Naive thymus-derived CD8-positive, alpha-beta T cell (primary cell): ENCODE results near the gene SH3BP2. TPM values are rescaled to one million over a fixed set of nuclear protein-coding genes. Genes with fewer than 3 reads are reported as not detected.
A peak's percentile ranks its signal among the peaks of the same experiment; 100 is the strongest.

ENCODE experiments used
- ATAC-seq, 2 donors: fragments of 150-1000 bp; cut with Tn5 transposase in 1 of 2; sonication (Bioruptor Pico), chemical (Tn5 transposase) in 1 of 2; 1 replicate in 1 of 2; 2 replicates in 1 of 2; pipeline ENCODE4 v1.10.0; 2021; ENCODE audit warnings: mild to moderate bottlenecking in 2 of 2, moderate library complexity in 2 of 2
- POLR2A ChIA-PET: fragments of 350-600 bp; sonication (Branson Sonifier 250); formaldehyde crosslinking; loops from one replicate; lab custom pipeline; 2021; ENCODE audit warnings: antibody characterized with exemption; lab: Charles Lee
- DNase-seq, 10 donors: peaks; one replicate each; pipeline versions ENCODE4 v3.0.0 to v3.0.0-alpha.2; 2020 to 2022
- H3K27ac Mint-ChIP-seq, 10 donors: one replicate each; pipeline ENCODE4 v1.8.0; 2020 to 2022; ENCODE audit warnings: mild to moderate bottlenecking in 10 of 10, mixed read lengths in 10 of 10, moderate library complexity in 4 of 10, inconsistent platforms in 1 of 10
- H3K27me3 Mint-ChIP-seq, 5 donors: one replicate each; pipeline ENCODE4 v1.8.0; 2021 to 2022; ENCODE audit warnings: mixed read lengths in 5 of 5
- H3K36me3 Mint-ChIP-seq, 3 donors: one replicate each; pipeline ENCODE4 v1.8.0; 2020 to 2022; ENCODE audit warnings: mixed read lengths in 3 of 3, mild to moderate bottlenecking in 2 of 3, inconsistent platforms in 1 of 3
- H3K4me1 Mint-ChIP-seq, 4 donors: one replicate each; pipeline ENCODE4 v1.8.0; 2021 to 2022; ENCODE audit warnings: mixed read lengths in 4 of 4
- H3K4me3 Mint-ChIP-seq, 10 donors: one replicate each; pipeline ENCODE4 v1.8.0; 2020 to 2022; ENCODE audit warnings: mild to moderate bottlenecking in 10 of 10, mixed read lengths in 10 of 10, moderate library complexity in 6 of 10, inconsistent platforms in 1 of 10
- H3K9me3 Mint-ChIP-seq, 9 donors: one replicate each; pipeline ENCODE4 v1.8.0; 2020 to 2022; ENCODE audit warnings: mixed read lengths in 9 of 9, mild to moderate bottlenecking in 3 of 9, inconsistent platforms in 1 of 9, moderate library complexity in 1 of 9
- polyA plus RNA-seq, 3 donors: library from polyadenylated mRNA; unstranded; fragments of 300-500 nt; fragmentation: Illumina TruSeq; gene quantifications; one replicate each; pipeline ENCODE4 v1.2.3, GENCODE V29; 2021
- total RNA-seq, 8 experiments: library from RNA in 2 of 8; stranded (reverse) in 2 of 8; gene quantifications; one replicate each; pipeline ENCODE4 v1.2.3 and lab custom pipeline; 2021 to 2026

SH3BP2 gene
- total and polyA plus RNA-seq, 5 experiments from 2014 or later = 4.8 to 28.3 (median 10.8) TPM

DNA sequence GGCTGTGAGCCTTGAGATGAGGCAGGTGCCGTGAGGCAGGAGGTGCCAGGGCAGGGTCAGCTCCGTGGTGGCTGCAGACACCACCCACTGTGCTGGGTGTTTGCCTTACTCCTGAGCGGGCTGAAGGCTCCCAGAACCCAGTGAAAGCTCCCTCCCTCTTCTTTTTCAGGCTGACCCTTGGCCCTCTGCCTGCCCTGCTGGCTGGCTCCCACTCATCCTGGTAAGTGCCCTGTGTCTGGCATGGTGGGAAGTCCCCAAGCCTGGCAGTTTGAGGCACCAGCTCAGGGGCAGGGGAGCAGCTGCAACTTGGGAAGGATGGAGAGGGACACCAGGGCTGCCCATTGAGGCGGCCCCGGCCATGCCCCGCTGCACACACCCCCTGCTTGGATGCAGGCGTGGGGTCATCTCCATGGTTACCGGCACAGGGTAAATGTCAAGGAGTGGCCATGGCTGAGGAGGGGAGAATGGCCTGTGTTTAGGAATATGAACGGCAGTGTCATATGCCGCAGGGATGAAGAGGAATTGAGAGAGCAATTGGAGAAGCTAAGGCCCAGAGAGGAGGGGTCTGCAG, 16.8 kb downstream of the SH3BP2 start:
- Mint-ChIP-seq H3K4me1 (peaks cover 28 to 73% (median 42%) of the 10 kb centered on the region in 4 donors), H3K9me3 (no peaks in the 10 kb centered on the region), H3K27ac (peak overlapping the region in 5 of 10 donors; percentile 15 to 72 (median 44)), H3K27me3 (no peaks in the 10 kb centered on the region), H3K36me3 (no peaks in the 10 kb centered on the region), H3K4me3 (peak overlapping the region in 3 of 10 donors; percentile 1 to 36 (median 33))
- ATAC-seq (no peak), DNase-seq (no peak)
- POLR2A ChIA-PET = interaction anchor here (0.6 to 8.4 kb wide), 5 partner anchors 9 to 591 kb away, joined by 3 to 91 read pairs (median 4); no protein-coding TSS in a partner anchor

DNA sequence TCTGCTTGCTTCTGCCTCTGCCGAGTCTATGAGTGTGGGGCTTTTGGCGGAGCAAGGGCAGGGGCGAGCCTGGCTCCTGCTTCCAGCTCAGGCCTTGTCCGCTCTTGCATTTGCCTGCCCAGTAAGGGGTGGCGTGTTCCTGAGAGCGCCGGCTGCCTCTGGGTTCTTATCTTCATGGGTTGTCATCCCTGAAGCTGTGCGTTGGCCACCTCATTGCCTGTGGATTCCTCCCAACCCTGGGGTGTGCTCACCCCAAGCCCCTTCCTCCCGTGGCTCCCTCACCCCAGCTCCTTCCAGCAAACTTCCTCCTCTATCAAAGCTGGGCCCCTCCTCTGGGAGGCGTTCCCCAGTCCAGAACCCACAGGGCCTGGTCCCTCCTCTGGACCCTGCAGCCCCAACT, 17.5 kb downstream of the SH3BP2 start:
- Mint-ChIP-seq H3K4me1 (peaks cover 30 to 74% (median 49%) of the 10 kb centered on the region in 4 donors), H3K36me3 (no peaks in the 10 kb centered on the region), H3K9me3 (no peaks in the 10 kb centered on the region), H3K27me3 (no peaks in the 10 kb centered on the region), H3K27ac (peak overlapping the region in 9 of 10 donors; percentile 37 to 78 (median 62)), H3K4me3 (no peak overlapping the region)
- no peak for DNase-seq
- POLR2A ChIA-PET = interaction anchor here (0.6 to 8.4 kb wide), 3 partner anchors 12 to 33 kb away, joined by 3 to 91 read pairs (median 28); partner anchors contain the start of gene ADD1
- ATAC-seq = no peak

DNA sequence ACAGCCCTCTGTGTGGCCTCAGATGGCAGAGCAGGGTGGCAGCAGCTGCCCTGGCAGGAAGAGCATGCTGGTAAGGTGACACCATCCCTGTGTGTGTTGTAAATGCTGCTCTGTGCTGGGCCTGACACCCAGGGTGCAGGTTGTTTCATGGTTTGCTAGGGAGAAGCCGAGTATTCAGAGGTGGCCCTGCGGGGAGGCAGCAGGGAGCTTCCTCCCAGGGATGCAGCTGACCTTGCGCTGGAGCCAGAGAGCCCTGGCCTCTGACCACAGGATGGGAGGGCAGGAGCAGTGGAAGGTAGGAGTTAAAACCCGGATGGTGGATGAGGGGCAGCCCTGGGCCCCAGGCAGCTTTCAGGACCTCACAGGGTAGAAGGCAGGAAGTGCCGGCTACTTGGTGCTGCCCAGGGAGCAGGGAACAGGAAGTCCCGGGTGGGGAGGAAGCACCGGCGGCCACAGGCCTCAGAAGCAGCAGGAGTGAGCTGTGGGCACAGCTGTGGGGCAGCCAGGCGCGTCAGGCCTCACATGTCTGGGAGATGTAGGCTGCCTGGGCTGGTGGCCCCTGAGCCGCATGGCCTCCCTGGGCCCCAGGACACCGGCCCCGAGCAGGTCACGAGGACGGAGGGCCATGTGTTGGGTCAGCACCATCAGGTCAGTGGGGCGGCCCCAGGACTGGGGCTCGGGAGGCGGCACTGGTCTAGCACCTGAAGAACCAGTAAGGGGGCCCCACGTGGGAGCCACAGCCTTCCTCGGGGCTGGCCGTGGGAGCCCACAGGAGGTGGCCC, 19.1 kb downstream of the SH3BP2 start:
- Mint-ChIP-seq H3K36me3 (peaks cover 0 to 4% (median 0%) of the 10 kb centered on the region in 3 donors), H3K4me1 (peaks cover 38 to 81% (median 61%) of the 10 kb centered on the region in 4 donors), H3K4me3 (peak overlapping the region; percentile 77 to 100 (median 92)), H3K27ac (peak overlapping the region; percentile 96 to 100 (median 98)), H3K9me3 (no peaks in the 10 kb centered on the region), H3K27me3 (no peaks in the 10 kb centered on the region)
- peak; percentile 21 to 73 (median 52) for DNase-seq
- peak; percentile 74 to 76 for ATAC-seq
- POLR2A ChIA-PET = interaction anchor here (0.7 to 8.4 kb wide), 11 partner anchors 14 to 152 kb away, joined by 3 to 91 read pairs (median 7); partner anchors contain the start of genes ADD1, GRK4, NOP14 and TNIP2

DNA sequence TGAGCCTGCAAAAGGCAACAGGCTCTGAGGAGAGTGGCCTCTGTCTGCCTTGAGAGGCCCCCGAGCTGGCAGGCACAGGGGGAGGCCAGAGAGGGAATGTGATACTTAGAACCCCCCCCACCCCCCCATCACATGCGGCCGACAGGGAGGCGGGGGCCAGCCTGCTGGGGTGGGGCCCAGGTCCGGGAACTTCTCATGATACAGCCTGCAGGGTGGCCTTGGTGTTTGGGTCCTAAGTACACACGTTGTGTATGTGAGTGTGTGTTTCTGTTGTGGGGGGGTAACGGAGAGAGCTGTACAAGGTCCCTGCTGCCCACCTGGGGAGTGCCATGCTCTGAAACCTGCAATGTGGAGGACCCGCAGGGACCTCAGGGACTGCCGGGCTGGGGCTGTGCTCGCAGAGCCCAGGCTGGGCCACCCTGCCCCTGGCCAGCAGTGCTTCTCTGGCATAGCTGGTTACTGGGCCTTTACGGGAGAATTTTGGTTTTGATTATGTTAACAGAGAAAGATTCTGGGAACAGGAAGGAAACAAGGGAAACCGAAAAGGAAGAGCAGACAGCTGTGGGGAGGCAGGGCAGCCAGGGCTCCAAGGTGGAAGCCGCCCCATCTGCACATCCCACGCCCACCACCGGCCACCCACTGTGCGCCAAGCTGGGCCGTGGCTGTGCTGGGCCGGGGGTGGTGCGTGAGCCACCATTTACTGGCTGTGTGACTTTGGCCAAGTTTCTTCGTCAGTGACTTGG, 19.9 kb downstream of the SH3BP2 start:
- ATAC-seq (peak; percentile 3 to 24), DNase-seq (no peak)
- POLR2A ChIA-PET = interaction anchor here (0.5 to 8.4 kb wide), 12 partner anchors 9 to 151 kb away, joined by 3 to 91 read pairs (median 7); partner anchors contain the start of genes ADD1, GRK4 and NOP14
- Mint-ChIP-seq H3K4me3 (peak overlapping the region; percentile 77 to 100 (median 92)), H3K9me3 (no peaks in the 10 kb centered on the region), H3K27ac (peak overlapping the region; percentile 26 to 100 (median 98)), H3K27me3 (no peaks in the 10 kb centered on the region), H3K4me1 (peaks cover 39 to 82% (median 65%) of the 10 kb centered on the region in 4 donors), H3K36me3 (peaks cover 0 to 4% (median 0%) of the 10 kb centered on the region in 3 donors)

DNA sequence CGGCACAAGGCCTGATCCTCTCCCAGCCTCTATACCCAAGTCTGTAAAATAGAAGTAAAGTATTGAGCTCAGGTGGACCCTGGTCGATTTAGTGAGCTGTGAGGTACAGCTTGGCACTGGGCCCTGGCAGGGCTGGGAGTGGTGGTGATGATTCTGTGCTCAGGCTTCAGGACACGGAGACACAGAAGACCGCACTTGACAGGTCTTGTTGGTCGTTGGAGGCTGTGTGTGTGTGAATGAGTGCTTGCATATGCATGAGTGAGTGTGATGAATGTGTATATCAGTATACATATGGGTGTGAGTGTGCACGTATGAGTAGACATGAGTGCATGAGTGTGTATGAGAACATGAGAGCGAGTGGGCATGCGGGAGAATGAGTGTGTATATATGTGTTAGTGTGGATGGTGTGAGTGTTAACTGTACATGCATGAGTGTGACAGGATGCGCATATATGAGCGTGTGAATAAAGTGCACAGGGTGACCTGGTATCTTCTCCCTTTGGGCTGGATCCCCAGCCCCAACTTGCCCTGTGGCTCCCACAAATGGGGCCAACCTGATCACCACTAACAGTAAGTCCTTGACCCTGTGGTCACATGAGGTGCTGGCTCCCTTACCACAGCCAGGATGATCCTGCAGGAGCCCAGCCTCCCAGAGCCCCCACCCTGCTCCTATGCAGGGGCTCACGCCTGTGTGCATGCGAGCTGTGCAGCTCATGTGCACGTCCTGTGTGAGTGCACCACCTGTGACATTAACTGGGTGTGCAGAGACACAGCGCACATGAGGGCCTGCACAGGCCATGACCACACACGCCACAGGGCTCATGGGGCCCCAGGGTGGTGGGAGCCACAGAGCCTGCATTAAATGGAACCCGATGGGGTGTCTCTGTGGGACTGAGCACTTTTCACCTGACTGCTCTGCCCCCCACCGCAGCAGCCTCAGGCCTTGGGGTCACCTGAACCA, 20.8 kb downstream of the SH3BP2 start:
- Mint-ChIP-seq H3K36me3 (peaks cover 0 to 4% (median 0%) of the 10 kb centered on the region in 3 donors), H3K4me1 (peaks cover 39 to 79% (median 66%) of the 10 kb centered on the region in 4 donors), H3K9me3 (no peaks in the 10 kb centered on the region), H3K27ac (peak overlapping the region; percentile 26 to 100 (median 90)), H3K4me3 (peak overlapping the region; percentile 77 to 100 (median 92)), H3K27me3 (no peaks in the 10 kb centered on the region)
- DNase-seq (no peak), ATAC-seq (no peak)
- POLR2A ChIA-PET = interaction anchor here (0.5 to 8.4 kb wide), 12 partner anchors 8 to 150 kb away, joined by 3 to 91 read pairs (median 6); partner anchors contain the start of genes ADD1, GRK4 and NOP14

DNA sequence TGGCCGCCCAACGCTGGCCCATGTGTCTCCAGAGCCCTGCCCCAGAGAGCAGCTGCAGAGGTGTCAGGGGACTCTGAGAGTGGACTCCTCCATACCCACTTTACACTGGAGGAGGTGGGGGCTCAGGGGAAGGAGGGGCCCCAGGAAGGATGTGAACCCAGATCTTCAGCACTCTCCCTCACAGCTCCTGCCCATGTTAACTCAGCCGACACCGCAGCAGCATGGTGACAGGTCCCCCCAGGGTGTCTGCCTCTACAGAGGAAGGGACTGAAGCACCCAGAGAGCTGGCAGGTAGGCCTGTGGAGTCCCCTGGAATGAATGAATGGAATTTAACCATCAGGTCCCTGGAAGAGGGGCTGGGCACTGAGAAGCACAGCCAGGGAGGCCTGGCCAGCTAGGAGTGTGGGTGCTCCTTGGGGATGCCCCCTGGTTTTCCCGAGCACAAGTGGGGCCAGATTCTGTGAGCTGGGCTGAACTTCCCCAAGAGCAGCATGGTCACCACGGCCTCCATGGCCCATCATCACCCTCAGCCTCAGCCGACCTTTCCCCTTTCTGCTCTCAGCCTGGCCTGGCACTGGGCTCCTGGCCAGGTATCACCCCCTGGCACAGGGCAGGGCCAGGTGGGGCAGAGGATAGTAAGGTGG, 21.9 kb downstream of the SH3BP2 start:
- DNase-seq (peak in 1 of 10 donors; percentile 16), ATAC-seq (peak in 1 of 2 donors; percentile 18)
- POLR2A ChIA-PET = interaction anchor here (0.5 to 8.4 kb wide), 6 partner anchors 9 to 84 kb away, joined by 3 to 91 read pairs (median 6); no protein-coding TSS in a partner anchor
- Mint-ChIP-seq H3K27me3 (no peaks in the 10 kb centered on the region), H3K36me3 (peaks cover 0 to 4% (median 0%) of the 10 kb centered on the region in 3 donors), H3K27ac (peak overlapping the region in 9 of 10 donors; percentile 60 to 100 (median 91)), H3K4me1 (peaks cover 44 to 84% (median 74%) of the 10 kb centered on the region in 4 donors), H3K4me3 (peak overlapping the region; percentile 77 to 100 (median 92)), H3K9me3 (no peaks in the 10 kb centered on the region)

DNA sequence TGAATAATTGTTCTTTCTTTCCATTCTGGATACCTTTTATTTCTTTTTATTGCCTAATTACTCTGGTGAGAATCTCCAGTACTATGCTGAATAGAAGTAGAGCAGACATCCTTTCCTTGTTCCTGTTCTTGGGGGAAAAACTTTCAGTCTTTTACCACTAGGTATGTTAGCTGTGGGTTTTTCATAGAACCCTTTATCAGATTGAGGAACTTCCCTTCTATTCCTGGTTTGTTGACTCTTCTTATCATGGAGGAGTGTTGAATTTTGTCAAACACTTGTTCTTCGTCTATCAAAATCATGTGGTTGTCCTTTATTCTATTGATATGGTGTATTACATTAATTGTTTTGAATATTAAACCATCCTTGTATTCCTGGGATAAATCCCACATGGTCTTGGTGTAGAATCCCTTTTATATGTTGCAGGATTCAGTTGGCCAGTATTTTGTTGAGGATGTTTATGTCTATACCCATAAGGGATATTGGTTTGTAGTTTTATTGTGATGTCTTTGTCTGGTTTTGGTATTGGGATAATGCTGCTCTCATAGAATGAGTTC, 23.6 kb downstream of the SH3BP2 start:
- POLR2A ChIA-PET = interaction anchor here (3.1 to 8.4 kb wide), 3 partner anchors 18 to 22 kb away, joined by 17 to 91 read pairs (median 62); no protein-coding TSS in a partner anchor
- no peaks in the 10 kb centered on the region for H3K27me3 Mint-ChIP-seq
- DNase-seq = no peak
- no peak for ATAC-seq
- peak overlapping the region; percentile 76 to 93 (median 88) for H3K4me3 Mint-ChIP-seq
- H3K4me1 Mint-ChIP-seq = peaks cover 48 to 77% (median 76%) of the 10 kb centered on the region in 4 donors
- no peaks in the 10 kb centered on the region for H3K9me3 Mint-ChIP-seq
- H3K36me3 Mint-ChIP-seq = peaks cover 0 to 4% (median 0%) of the 10 kb centered on the region in 3 donors
- peak overlapping the region; percentile 82 to 99 (median 90) for H3K27ac Mint-ChIP-seq

DNA sequence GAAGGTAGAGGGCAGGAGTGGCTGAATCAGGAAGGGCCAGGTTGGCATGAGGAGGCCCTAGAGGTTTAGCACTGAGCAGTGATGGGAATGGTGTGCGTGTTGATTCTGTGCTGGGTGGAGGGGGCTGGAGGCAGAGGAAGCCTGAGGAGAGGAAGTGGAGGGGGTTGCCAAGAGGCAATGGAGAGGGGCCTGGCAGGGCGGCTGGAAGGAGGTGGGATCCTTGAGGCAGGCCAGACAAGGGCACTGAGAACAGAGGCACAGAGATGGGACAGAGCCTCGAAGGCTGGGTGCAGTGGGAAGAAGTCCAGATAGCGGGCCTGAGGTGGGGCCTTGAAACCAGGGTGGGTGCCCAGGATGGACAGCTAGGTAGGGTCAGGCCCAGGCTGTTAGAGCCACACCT, 24.3 kb downstream of the SH3BP2 start:
- no peak for DNase-seq
- POLR2A ChIA-PET = interaction anchor here (0.6 to 3.1 kb wide), 2 partner anchors 22 to 32 kb away, joined by 3 to 17 read pairs; no protein-coding TSS in a partner anchor
- Mint-ChIP-seq H3K36me3 (peaks cover 0 to 6% (median 0%) of the 10 kb centered on the region in 3 donors), H3K27ac (peak overlapping the region; percentile 88 to 99 (median 90)), H3K4me3 (peak overlapping the region; percentile 76 to 93 (median 88)), H3K27me3 (no peaks in the 10 kb centered on the region), H3K9me3 (no peaks in the 10 kb centered on the region), H3K4me1 (peaks cover 42 to 70% (median 70%) of the 10 kb centered on the region in 4 donors)
- no peak for ATAC-seq

DNA sequence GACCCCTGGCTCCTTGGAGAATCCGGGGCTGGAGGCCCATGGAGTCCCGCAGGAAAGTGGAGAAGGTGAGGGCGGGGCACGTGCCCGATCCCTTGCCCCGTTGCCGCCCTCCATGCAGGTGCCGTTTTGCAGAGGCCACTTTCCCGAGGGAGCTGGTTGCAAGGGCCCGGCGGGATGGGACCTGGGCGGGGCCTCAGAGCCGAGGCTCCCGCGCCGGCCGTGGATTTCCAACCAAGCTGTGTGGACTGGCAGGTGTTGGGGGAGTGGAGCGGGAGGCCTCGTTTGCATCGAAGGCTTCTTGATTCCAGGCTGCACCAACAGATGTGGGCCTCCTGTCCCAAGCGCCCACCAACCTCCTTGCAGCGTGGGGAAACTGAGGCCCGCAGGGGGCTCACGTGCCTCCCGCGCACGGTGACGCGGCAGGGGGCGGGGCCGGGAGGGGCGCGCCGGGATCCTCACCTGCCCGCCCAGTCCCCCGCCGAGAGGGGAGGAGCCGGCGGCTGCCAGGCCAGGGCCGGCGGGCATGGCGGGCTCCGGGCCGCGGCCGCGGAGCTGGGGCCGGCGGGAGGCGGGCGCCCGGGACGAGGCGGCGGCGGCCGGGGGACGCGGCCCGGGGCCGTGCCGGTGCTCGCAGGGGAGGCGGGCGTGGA, 24.9 kb downstream of the SH3BP2 start:
- no peaks in the 10 kb centered on the region for H3K9me3 Mint-ChIP-seq
- peaks cover 0 to 13% (median 0%) of the 10 kb centered on the region in 3 donors for H3K36me3 Mint-ChIP-seq
- peaks cover 41 to 68% (median 65%) of the 10 kb centered on the region in 4 donors for H3K4me1 Mint-ChIP-seq
- ATAC-seq (peak; percentile 45 to 63), DNase-seq (peak in 2 of 10 donors; percentile 35 to 38)
- H3K4me3 Mint-ChIP-seq = peak overlapping the region; percentile 76 to 93 (median 88)
- peak overlapping the region in 6 of 10 donors; percentile 52 to 99 (median 90) for H3K27ac Mint-ChIP-seq
- POLR2A ChIA-PET = interaction anchor here (0.7 to 3.1 kb wide), 9 partner anchors 8 to 144 kb away, joined by 3 to 17 read pairs (median 3); partner anchors contain the start of gene ADD1
- no peaks in the 10 kb centered on the region for H3K27me3 Mint-ChIP-seq
